Loucy (cell line): ENCODE results near the gene CTDSP1.

Experiments
- H2AFZ ChIP-seq: fragments of 200-600 bp; sonication (generic); 2 replicates; pipeline ENCODE4 v1.6.0; 2016; ENCODE audit warnings: antibody characterized with exemption, mild to moderate bottlenecking, low read length, moderate library complexity
- H3F3A ChIP-seq: fragments of 200-600 bp; 2 replicates; pipeline ENCODE4 v1.6.0; 2016; ENCODE audit warnings: antibody characterized with exemption, low read depth, mild to moderate bottlenecking
- H3K27me3 ChIP-seq: fragments of 200-600 bp; sonication (generic); 2 replicates; pipeline ENCODE4 v1.6.1; 2014; ENCODE audit warnings: low read length, mild to moderate bottlenecking; ENCODE audit not compliant: insufficient read depth, poor library complexity, severe bottlenecking
- H3K36me3 ChIP-seq: fragments of 200-600 bp; sonication (generic); 2 replicates; pipeline ENCODE4 v1.6.1; 2016; ENCODE audit warnings: low read length; ENCODE audit not compliant: insufficient read depth
- H3K4me1 ChIP-seq: fragments of 200-600 bp; sonication (generic); 2 replicates; pipeline ENCODE4 v1.5.1; 2014; ENCODE audit warnings: low read length, mild to moderate bottlenecking; ENCODE audit not compliant: insufficient read depth, poor library complexity, severe bottlenecking
- H3K4me2 ChIP-seq: fragments of 200-600 bp; sonication (generic); 2 replicates; pipeline ENCODE4 v1.6.0; 2014; ENCODE audit warnings: antibody characterized with exemption, low read length, low read depth, mild to moderate bottlenecking; ENCODE audit not compliant: poor library complexity, severe bottlenecking
- H3K4me3 ChIP-seq: fragments of 200-600 bp; sonication (generic); 2 replicates; pipeline ENCODE4 v1.5.1; 2014; ENCODE audit warnings: low read length, mild to moderate bottlenecking, mixed read lengths; ENCODE audit not compliant: poor library complexity, severe bottlenecking
- H3K79me2 ChIP-seq: fragments of 200-600 bp; sonication (generic); 2 replicates; pipeline ENCODE4 v1.6.1; 2014; ENCODE audit warnings: low read length; ENCODE audit not compliant: insufficient read depth
- H3K9ac ChIP-seq: fragments of 200-600 bp; sonication (generic); 2 replicates; pipeline ENCODE4 v1.6.0; 2014; ENCODE audit warnings: mild to moderate bottlenecking, low read depth, low read length, moderate library complexity; ENCODE audit not compliant: poor library complexity, severe bottlenecking
- H3K9me2 ChIP-seq: fragments of 200-600 bp; sonication (generic); replicated peaks from 2 replicates; pipeline ENCODE4 v1.6.1; 2016; ENCODE audit warnings: low read depth, low read length, mixed read lengths
- H3K9me3 ChIP-seq: fragments of 200-600 bp; sonication (generic); 2 replicates; pipeline ENCODE4 v1.6.1; 2014; ENCODE audit warnings: mild to moderate bottlenecking, antibody characterized with exemption, low read length, low read depth; ENCODE audit not compliant: insufficient read depth
- H4K20me1 ChIP-seq: fragments of 200-600 bp; sonication (generic); 2 replicates; pipeline ENCODE4 v1.6.0; 2014; ENCODE audit warnings: antibody characterized with exemption, low read length, mild to moderate bottlenecking; ENCODE audit not compliant: insufficient read depth, poor library complexity, severe bottlenecking
- CTCF ChIP-seq: fragments of 200-600 bp; sonication (generic); conservative IDR thresholded peaks from 2 replicates; pipeline ENCODE4 v1.5.1; 2014; ENCODE audit warnings: mild to moderate bottlenecking, antibody characterized with exemption, low read length
- EZH2phosphoT487 ChIP-seq: fragments of 200-600 bp; IDR thresholded peaks from 2 replicates; pipeline ENCODE4 v1.6.1; 2018; ENCODE audit warnings: antibody characterized with exemption, mild to moderate bottlenecking, moderate library complexity, borderline replicate concordance

The CTDSP1 gene

DNA sequence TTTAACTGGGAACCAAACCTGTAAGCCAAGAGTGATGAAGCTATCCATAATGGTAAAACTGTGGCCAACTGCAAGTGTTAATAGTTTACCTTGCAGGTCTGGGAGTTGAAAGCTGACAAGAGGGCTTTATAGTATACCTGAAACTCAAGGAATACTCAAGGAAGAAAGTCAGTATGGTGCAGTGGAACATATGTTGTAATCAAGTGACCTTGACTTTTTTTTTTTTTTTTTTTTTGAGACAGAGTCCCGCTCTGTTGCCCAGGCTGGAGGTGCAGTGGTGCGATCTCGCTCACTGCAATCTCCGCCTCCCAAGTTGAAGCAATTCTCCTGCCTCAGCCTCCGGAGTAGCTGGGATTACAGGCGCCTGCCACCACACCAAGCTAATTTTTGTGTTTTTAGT is 46.9 kb downstream of the CTDSP1 start:
- Histone ChIP-seq H3K4me2 (no peak overlapping the region), H3K27me3 (no peaks in the 10 kb centered on the region), H3K9ac (no peak overlapping the region), H3F3A (no peaks in the 10 kb centered on the region), H3K9me2 (no peaks in the 10 kb centered on the region), H4K20me1 (no peaks in the 10 kb centered on the region), H3K9me3 (no peaks in the 10 kb centered on the region), H3K36me3 (peaks cover 11% of the 10 kb centered on the region; the same call in 1 of the 2 replicates), H2AFZ (no peak overlapping the region), H3K4me3 (no peak overlapping the region), H3K4me1 (no peaks in the 10 kb centered on the region), H3K79me2 (no peaks in the 10 kb centered on the region)
- TF ChIP-seq EZH2phosphoT487, result no peak
- TF ChIP-seq CTCF, result no peak

GRCh38 chr2:218447072-218447471 is 47.4 kb downstream of the CTDSP1 start:
- no peak overlapping the region for H3K9ac ChIP-seq
- H3K27me3 ChIP-seq, result no peaks in the 10 kb centered on the region
- H3K79me2 ChIP-seq, result no peaks in the 10 kb centered on the region
- H3K9me2 ChIP-seq, result no peaks in the 10 kb centered on the region
- H3K36me3 ChIP-seq, result peaks cover 11% of the 10 kb centered on the region; the same call in 1 of the 2 replicates
- H3K4me2 ChIP-seq, result no peak overlapping the region
- TF ChIP-seq CTCF (no peak), EZH2phosphoT487 (no peak)
- H3F3A ChIP-seq, result no peaks in the 10 kb centered on the region
- no peaks in the 10 kb centered on the region for H3K9me3 ChIP-seq
- no peak overlapping the region for H2AFZ ChIP-seq
- H4K20me1 ChIP-seq, result no peaks in the 10 kb centered on the region
- no peaks in the 10 kb centered on the region for H3K4me1 ChIP-seq
- H3K4me3 ChIP-seq, result no peak overlapping the region

DNA sequence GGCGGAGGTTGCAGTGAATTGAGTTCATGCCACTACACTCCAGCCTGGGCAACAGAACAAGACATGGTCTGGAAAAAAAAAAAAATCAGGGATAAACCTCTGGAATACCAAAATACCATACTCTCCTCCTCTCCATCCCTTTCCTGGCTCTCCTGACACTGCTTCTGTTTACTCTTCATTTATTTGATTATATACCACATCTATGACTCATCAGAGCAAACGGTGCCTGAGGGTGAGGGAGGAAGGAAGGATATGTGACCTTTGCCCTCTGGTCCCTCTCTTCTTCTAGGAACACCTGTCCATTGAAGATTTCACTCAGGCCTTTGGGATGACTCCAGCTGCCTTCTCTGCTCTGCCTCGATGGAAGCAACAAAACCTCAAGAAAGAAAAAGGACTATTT is 49.3 kb downstream of the CTDSP1 start:
- Histone ChIP-seq H3F3A (no peaks in the 10 kb centered on the region), H3K4me1 (no peaks in the 10 kb centered on the region), H3K4me3 (no peak overlapping the region), H4K20me1 (no peaks in the 10 kb centered on the region), H3K4me2 (no peak overlapping the region), H3K36me3 (peaks cover 25% of the 10 kb centered on the region; the same call in 1 of the 2 replicates), H3K9me3 (no peaks in the 10 kb centered on the region), H3K79me2 (no peaks in the 10 kb centered on the region), H2AFZ (no peak overlapping the region), H3K27me3 (no peaks in the 10 kb centered on the region), H3K9ac (no peak overlapping the region), H3K9me2 (no peaks in the 10 kb centered on the region)
- TF ChIP-seq EZH2phosphoT487, result no peak
- TF ChIP-seq CTCF, result no peak
